HL-60/S4 treated with retinoic acid at 250 ng/mL for 4 days and 3 days (cell line): ENCODE results near the gene OR5A2.
"Not testable (repeated sequence)": the region's sequence is repeated elsewhere in the genome, so short reads cannot be mapped to it uniquely, and the experiment has no call there.

Source experiments
- in situ Hi-C: fragments of 300-500 bp; cut with MboI; formaldehyde crosslinking; loops from 2 replicates; pipeline ENCODE4 v1.7.0; 2022; ENCODE audit warnings: low sequenced_read_pairs

Gene OR5A2

GRCh38 chr11:59426361-59427067, at the start of gene OR5A2:
TSS of gene OR5A2 (minus strand) at chr11:59426413. CDS start at chr11:59422953, 3,460 bp downstream.
- in situ Hi-C loops = loop anchor here (10.0 kb wide), 1 partner anchor 242 kb away; no protein-coding TSS in a partner anchor

- in situ Hi-C loops = no loop called here
These were observed 49.0 kb upstream of the OR5A2 start for GRCh38 chr11:59475176-59475575.

DNA sequence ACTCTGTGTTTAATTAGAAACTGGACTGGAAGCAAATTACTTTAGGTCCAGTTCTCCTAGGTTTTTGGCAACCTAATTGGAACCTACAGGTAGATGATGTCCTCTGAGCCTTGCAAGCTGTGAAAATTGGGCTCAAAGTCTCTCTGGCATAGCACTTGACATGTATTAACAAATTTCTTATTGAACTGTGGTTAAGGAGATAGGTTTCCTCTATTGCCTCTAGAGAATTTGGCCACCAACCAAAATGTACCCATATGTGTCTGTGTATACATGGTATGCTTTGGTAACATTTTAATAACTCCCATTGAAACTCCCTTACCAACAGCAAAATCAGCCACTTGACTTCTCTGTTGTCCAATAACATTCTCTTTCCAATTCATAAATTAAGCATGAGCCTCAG, 46.8 kb upstream of the OR5A2 start, which contains the start of gene OR4D10:
Gene OR4D10 (plus strand): TSS at position 301 of the 400 bp plus-strand sequence. CDS start 4,115 bp downstream, outside the sequence.
- in situ Hi-C loops = no loop called here

DNA sequence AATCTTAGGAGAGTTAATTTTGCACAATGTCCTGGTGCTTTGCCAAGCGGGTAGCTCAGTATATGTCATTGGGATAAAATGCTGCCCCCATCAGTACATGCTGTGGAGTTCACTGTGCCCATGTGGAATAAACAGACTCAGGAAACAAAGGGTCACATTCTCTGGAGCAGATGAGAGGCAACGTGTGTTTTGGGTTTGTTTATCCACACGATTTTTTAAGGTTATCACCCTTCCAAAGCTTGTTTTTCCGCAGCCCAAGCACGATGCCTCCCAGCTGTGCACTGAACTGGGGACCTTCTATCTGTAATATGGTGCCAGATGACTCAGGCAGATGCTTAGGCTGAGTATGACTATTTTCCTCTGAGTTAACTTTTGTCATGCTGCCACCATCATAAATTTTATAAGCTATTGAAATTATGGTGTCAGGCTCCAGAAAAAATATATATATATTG, 37.0 kb upstream of the OR5A2 start:
- in situ Hi-C loops = no loop called here

DNA sequence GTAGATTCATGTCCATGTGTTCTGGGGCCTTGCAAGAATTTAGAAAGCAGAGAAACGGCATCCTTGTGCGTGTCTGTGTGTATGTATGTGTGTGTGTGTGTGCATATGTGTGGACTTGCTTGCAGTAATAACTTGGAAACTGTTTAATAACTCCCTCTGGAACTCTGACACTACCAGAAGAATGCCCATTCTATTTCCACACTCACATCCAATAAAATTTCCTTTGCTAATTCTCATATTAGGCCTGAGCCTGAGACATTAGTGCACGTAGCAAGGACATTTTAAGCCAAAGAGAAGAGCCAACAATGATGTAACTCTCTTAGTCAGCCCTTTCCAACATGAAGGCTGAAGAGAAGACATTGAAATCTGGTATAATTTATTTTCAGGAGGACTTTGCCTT, 33.7 kb upstream of the OR5A2 start:
- in situ Hi-C loops = no loop called here

GRCh38 chr11:59456661-59457060, 30.4 kb upstream of the OR5A2 start, which contains the start of gene OR4D6:
TSS of gene OR4D6 (plus strand) at chr11:59456961. CDS start at chr11:59456961, 0 bp downstream.
- in situ Hi-C loops = no loop called here

GRCh38 chr11:59448484-59448883, 22.3 kb upstream of the OR5A2 start:
- in situ Hi-C loops = no loop called here

GRCh38 chr11:59445624-59446023, 19.4 kb upstream of the OR5A2 start:
- in situ Hi-C loops = not testable (repeated sequence)

DNA sequence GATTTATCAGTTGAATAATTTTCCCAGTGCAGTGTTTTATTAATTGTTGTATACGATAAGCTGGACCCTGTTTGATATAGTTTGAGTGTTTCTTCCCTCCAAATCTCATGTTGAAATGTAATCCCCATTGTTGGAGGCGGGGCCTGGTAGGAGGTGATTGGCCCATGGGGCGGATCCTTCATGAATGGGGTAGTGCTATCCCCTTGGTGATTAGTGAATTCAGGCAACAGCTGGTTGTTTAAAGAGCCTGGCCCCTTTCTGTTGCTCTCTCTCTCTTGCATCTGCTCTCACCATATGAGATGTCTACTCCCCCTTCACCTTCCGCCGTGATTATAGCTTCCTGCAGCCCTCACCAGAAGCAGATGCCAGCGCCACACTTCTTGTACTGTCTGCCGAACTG, 11.6 kb upstream of the OR5A2 start:
- in situ Hi-C loops = no loop called here

DNA sequence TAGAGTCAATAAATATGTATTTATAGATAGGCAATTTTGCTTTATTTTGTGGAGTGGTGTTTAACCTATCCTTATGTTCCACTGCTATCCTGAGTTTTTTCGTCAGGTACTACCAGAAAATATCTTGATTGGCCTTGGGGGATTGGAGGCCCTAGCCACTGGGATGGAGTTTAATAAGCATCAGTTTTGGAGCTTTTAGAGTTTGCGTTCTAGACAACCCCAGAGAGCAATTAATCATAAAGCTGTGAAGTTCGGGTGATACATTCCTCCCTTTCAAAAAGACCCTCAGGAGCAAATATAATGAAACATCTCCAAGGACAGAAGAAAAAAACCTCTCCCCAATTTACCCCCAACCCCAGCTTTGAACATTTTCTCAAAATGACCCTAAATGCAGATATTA, 10.0 kb upstream of the OR5A2 start, which contains the start of gene OR5A1:
Gene OR5A1 (plus strand): TSS at position 301 of the 400 bp plus-strand sequence. CDS start 6,700 bp downstream, outside the sequence.
- in situ Hi-C loops = no loop called here

DNA sequence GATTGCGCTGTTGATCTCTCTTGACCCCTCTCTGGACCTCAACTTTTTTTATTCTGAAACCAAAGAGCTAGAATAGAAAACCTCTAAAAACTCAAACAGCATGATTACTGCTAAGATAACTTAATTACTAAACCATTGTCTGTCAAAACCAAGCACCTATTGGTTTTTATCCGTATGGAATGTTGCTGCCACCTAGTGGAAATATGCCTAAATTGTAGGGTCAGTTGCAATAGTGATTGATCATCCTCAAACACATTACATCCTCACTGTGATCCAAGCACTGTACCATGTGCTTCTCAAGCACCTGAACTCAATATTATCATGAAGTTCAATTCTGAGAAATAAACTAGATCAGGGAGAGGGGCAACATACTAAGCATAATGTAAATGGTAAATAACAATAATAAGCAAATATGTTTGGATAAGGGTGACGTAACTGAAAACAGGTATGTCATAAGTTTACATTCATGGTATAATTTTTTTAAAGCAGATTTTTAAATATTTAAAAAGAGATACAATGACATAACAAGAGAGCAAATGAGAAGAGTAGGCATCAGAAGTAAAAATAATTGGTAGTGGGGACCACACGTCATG, 3.8 kb upstream of the OR5A2 start:
- in situ Hi-C loops = loop anchor here (10.0 kb wide), 1 partner anchor 245 kb away; no protein-coding TSS in a partner anchor

GRCh38 chr11:59427068-59427382, 812 bp upstream of the OR5A2 start:
- in situ Hi-C loops = loop anchor here (10.0 kb wide), 1 partner anchor 242 kb away; no protein-coding TSS in a partner anchor

DNA sequence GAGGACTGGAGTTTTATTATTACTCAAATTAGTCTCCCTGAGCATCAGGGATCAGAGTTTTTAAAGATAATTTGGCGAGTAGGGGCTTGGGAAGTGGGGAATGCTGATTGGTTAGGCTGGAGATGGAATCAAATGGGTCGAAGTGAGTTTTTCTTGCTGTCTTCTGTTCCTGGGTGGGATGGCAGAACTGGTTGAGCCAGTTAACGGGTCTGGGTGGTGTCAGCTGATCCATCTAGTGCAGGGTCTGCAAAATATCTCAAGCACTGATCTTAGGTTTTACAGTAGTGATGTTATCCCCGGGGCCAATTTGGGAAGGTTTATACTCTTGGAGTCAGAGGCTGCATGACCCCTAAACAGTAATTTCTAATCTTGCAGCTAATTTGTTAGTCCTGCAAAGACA, 1.1 kb downstream of the OR5A2 start:
- in situ Hi-C loops = loop anchor here (10.0 kb wide), 1 partner anchor 240 kb away; no protein-coding TSS in a partner anchor

DNA sequence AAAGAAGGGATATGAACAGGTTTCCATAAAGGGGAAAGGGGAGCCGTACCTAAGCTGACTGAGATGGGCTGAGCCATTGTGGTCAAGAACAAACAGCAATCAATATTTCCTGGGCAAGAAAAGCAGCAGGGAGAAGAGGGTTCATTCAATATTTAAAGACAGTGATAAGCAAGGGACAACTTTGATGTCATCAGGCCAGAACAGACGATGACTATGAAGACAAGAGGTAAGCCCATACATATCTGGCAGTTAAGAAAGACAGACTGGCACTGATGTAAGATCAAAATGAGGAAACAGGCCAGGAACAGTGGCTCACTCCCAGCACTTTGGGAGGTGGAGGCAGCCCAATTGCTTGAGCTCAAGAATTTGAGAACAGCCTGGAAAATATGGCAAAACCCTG, 2.4 kb downstream of the OR5A2 start:
- in situ Hi-C loops = loop anchor here (10.0 kb wide), 1 partner anchor 239 kb away; no protein-coding TSS in a partner anchor

DNA sequence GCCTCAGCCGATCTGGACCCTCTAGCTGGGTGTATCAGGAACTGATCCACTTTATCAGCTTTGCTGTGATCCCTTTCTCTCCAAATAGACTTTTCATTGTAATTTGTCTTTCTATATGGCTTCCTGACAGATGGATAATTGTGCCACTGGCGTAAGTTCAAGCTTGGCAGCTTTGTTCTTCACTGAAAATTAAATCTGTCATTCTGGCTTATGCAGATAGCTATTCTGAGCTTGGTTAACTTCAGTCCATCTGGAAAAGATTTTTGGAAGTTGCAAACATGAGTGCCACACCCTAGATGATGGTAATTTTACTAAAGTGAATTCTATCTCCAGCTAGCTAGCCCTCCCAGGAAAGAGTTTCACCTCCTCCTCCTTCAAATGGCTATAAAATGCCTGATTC, 8.1 kb downstream of the OR5A2 start:
- in situ Hi-C loops = no loop called here

DNA sequence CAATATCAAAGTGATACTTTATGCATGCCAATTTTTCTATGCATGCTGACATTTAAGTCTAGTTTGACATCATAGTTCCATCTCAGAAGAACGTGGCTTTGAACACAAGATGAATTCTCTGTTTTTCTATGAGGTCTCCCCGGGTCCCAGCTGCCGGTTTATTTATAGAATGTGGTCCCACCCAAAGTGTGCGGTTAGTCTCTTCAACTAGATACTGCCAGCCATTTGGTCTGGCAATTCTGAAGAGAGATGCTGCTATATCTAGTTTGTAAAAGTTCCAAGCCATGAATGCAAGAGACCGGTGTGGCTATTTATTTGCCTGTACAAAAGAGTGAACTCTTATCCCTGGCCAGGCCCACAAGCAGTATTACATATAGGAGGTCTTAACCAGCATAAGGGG, 9.2 kb downstream of the OR5A2 start:
- in situ Hi-C loops = no loop called here

- in situ Hi-C loops = no loop called here
These were observed 9.6 kb downstream of the OR5A2 start for GRCh38 chr11:59416613-59417012.

- in situ Hi-C loops = no loop called here
These were observed 11.1 kb downstream of the OR5A2 start for GRCh38 chr11:59415111-59415510.

DNA sequence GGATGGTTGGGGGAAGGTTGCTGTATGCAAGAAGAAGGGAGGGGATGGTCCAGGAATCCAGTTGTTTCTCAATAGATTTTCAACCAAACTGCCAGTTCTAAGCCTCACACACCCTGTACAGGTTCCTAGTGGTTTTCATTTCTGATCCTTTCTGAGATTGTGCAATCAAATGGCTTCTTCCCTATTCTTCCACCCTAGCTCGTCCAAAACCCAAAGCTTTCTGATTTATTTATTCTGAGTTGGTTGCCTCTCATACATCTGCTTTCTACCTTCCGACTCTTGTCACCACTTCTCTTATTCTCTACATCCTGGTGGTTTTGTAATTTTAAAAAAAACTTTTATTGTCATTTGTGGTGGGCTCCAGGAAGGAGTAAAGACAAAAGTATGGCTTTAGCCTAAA, 12.6 kb downstream of the OR5A2 start:
- in situ Hi-C loops = no loop called here

- in situ Hi-C loops = no loop called here
These were observed 22.7 kb downstream of the OR5A2 start for GRCh38 chr11:59403546-59403945.

DNA sequence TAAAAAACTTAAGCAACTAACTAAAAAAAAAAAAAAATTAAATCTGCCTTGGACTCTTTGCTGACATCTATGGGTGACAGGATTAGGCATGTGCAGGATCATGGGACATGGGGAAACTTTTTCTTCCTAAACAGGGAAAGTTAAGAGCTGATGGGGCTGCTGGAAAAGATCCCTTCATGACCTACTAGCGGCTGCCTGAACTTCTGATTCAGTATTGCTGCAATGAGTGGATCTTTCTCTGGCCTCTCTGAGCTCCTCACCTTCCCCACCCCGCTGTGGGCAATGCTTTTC, 25.0 kb downstream of the OR5A2 start:
- in situ Hi-C loops = no loop called here
